Left ventricle myocardium inferior (tissue), 1 donor: Measurements from ENCODE around the gene SLC39A11. TPM values are rescaled to one million over a fixed set of nuclear protein-coding genes. Genes with fewer than 3 reads are reported as not detected.

ENCODE experiments used
- DNase-seq: peaks from one replicate; pipeline ENCODE4 v3.0.0-alpha.2; 2020
- H3K27ac ChIP-seq: fragments of 200-600 bp; replicated peaks from 2 replicates; pipeline ENCODE4 v1.8.0; 2021
- H3K27me3 ChIP-seq: fragments of 200-600 bp; 2 replicates; pipeline ENCODE4 v1.8.0; 2021; ENCODE audit warnings: low read depth
- H3K36me3 ChIP-seq: fragments of 200-600 bp; 2 replicates; pipeline ENCODE4 v1.8.0; 2021
- H3K4me1 ChIP-seq: fragments of 200-600 bp; 2 replicates; pipeline ENCODE4 v1.8.0; 2021
- H3K4me3 ChIP-seq: fragments of 200-600 bp; 2 replicates; pipeline ENCODE4 v1.8.0; 2021; ENCODE audit warnings: mild to moderate bottlenecking, moderate library complexity
- H3K9me3 ChIP-seq: fragments of 200-600 bp; replicated peaks from 2 replicates; pipeline ENCODE4 v1.8.0; 2021
- intact Hi-C: fragments of 100-400 bp; cut with micrococcal nuclease; formaldehyde crosslinking; loops from one replicate; pipeline ENCODE4 v1.11.0; 2022
- total RNA-seq: library from RNA; stranded (reverse); fragmentation: NEBNext Ultra II Directional; extraction: Animal tissue kit (Norgen Biotek cat#: 25700); gene quantifications from one replicate; pipeline ENCODE4 v1.2.1, GENCODE V29; 2021
- TF ChIP-seq, protein P1 (sequence below): fragments of 200-600 bp; IDR thresholded peaks from 2 replicates; pipeline ENCODE4 v1.8.0; 2021; ENCODE audit warnings: antibody characterized with exemption, mild to moderate bottlenecking, borderline replicate concordance
- donor health status: DM: no; HTN: yes; CAD: no; lungs with severe emphysema.

SLC39A11 gene
- total RNA-seq, 1 donor from 2014 or later: 6.4 TPM

DNA sequence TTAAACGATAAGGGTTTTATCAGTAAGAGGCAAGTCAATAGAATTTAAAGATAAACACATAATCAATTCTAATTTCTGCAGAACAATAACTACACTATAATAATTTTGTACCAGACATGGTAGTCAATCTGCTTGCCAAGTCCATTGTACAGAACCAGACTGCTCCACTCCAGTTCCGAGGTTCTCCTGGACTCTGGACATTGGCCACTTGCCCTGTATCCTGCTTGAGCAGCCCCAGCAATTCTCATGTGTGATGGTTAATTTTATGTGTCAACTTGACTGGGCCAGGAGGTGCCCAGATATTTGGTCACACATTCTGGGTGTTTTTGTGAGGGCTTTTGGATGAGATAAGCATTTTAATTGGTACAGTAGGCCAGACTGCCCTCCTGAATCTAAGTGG, 384.6 kb downstream of the SLC39A11 start:
- no peak overlapping the region for H3K27ac ChIP-seq
- H3K36me3 ChIP-seq: peaks cover 8% of the 10 kb centered on the region
- H3K4me3 ChIP-seq: no peak overlapping the region
- DNase-seq: no peak
- TF ChIP-seq, protein P1, sequence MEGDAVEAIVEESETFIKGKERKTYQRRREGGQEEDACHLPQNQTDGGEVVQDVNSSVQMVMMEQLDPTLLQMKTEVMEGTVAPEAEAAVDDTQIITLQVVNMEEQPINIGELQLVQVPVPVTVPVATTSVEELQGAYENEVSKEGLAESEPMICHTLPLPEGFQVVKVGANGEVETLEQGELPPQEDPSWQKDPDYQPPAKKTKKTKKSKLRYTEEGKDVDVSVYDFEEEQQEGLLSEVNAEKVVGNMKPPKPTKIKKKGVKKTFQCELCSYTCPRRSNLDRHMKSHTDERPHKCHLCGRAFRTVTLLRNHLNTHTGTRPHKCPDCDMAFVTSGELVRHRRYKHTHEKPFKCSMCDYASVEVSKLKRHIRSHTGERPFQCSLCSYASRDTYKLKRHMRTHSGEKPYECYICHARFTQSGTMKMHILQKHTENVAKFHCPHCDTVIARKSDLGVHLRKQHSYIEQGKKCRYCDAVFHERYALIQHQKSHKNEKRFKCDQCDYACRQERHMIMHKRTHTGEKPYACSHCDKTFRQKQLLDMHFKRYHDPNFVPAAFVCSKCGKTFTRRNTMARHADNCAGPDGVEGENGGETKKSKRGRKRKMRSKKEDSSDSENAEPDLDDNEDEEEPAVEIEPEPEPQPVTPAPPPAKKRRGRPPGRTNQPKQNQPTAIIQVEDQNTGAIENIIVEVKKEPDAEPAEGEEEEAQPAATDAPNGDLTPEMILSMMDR: no peak
- H3K9me3 ChIP-seq: peaks cover 29% of the 10 kb centered on the region
- no peaks in the 10 kb centered on the region for H3K27me3 ChIP-seq
- intact Hi-C loops: no loop called here
- no peaks in the 10 kb centered on the region for H3K4me1 ChIP-seq

DNA sequence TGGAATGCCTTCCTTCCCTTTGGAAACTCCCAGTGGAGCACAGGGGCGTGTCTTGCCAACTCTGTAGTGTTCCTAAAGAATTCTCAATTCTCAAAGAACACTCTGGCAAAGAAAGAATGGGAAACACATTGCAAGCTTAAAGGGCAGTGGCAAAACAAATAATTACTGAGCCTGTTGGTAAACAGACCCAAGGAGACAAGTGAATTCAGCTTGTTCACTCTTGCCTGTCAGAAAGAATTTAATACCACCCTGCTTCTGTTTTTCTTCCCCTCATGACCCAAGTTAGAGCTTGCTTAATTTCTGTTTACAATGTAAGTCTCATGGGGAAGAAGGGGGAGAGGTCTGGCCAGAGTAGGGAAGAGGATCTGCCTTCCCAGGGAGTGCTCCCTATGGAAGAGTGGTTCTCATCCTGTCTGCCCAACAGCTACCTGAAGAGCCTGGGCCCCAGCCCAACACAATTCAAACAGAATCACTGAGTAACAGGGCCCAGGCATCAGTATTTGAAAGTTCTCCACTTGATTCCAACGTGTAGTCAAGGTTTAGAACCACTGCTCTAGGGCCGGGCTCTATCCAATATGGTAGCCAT, 386.0 kb downstream of the SLC39A11 start:
- intact Hi-C loops: no loop called here
- no peaks in the 10 kb centered on the region for H3K27me3 ChIP-seq
- H3K36me3 ChIP-seq: peaks cover 8% of the 10 kb centered on the region
- H3K27ac ChIP-seq: no peak overlapping the region
- DNase-seq: no peak
- H3K9me3 ChIP-seq: peaks cover 25% of the 10 kb centered on the region
- TF ChIP-seq, protein P1: no peak
- H3K4me1 ChIP-seq: no peaks in the 10 kb centered on the region
- H3K4me3 ChIP-seq: no peak overlapping the region

DNA sequence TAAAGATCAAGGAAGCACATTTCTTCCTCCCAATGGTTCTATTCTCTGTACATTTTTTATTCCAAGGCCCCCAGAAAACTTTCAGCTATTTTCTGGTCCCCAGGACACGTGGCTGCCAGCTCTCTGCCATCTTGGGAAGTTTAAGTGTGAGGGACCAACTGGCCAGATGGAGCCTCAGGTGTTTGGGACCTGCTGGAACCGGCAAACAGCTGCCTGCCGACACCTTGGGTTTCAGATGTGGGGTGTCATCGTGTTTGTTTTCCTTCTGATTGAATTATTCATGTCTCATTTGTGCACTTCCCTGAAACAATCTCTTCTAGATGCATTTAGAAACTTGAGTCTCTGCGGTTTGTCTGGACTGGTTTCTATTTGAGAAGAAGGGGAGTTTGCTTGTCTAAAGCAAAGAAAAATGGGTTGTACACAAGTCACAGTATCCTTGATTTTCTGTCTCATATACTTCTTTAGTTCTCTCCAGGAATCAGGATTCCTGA, 386.5 kb downstream of the SLC39A11 start:
- Histone ChIP-seq H3K9me3 (peaks cover 19% of the 10 kb centered on the region), H3K27ac (no peak overlapping the region), H3K36me3 (peaks cover 8% of the 10 kb centered on the region), H3K4me1 (no peaks in the 10 kb centered on the region), H3K27me3 (no peaks in the 10 kb centered on the region), H3K4me3 (no peak overlapping the region)
- TF ChIP-seq, protein P1: no peak
- DNase-seq: no peak
- intact Hi-C loops: no loop called here

DNA sequence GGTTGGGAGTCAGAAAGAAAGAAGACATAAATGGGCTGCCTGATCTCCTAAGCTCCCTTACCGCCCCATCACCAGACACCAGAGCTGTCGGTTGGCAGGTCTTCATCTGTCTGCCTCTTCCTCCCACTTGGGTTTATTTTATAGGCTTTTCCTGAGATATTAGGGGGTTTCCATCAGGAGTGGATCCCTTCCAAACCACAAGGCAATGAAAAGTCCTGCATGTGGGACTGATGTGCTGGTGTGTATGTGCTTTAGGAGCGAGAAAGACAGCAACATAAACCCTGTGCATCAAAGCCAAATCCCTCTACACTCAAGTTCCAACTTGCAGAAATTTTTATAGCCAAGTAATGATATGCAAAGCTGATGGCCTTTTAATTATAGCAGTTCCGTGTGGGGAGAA, 389.5 kb downstream of the SLC39A11 start:
- Histone ChIP-seq H3K4me1 (no peaks in the 10 kb centered on the region), H3K27ac (no peak overlapping the region), H3K9me3 (peaks cover 4% of the 10 kb centered on the region), H3K4me3 (no peak overlapping the region), H3K27me3 (no peaks in the 10 kb centered on the region), H3K36me3 (peaks cover 4% of the 10 kb centered on the region)
- DNase-seq: no peak
- TF ChIP-seq, protein P1: no peak
- intact Hi-C loops: no loop called here

DNA sequence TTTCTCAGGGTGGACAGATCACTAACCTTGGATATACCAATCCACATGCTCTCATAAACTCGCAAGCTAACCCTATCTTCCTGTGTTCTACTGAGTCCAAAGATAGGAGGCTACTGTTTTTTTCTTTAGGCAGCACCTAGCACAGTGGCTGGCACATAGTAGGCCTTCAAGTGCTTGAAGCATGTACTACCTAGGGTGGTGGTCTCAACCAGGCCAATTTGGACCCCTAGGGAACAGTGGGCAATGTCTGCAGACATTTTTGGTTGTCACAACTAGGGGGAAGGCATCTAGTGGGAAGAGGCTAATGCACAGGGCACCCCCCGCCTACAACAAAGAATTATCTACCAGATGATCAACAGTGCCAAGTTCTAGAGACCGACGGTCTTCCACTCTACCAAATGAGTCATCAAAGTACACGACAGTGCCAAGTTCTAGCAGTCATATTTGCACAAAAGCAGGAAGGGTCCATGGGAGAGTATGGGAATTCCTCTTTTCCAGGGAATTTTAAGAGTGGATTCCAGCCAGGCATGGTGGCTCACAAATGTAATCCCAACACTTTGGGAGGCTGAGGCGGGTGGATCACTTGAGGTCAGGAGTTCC, 390.3 kb downstream of the SLC39A11 start:
- Histone ChIP-seq H3K4me3 (no peak overlapping the region), H3K27ac (no peak overlapping the region), H3K27me3 (no peaks in the 10 kb centered on the region), H3K4me1 (no peaks in the 10 kb centered on the region), H3K9me3 (no peaks in the 10 kb centered on the region), H3K36me3 (no peaks in the 10 kb centered on the region)
- DNase-seq: no peak
- TF ChIP-seq, protein P1: no peak
- intact Hi-C loops: no loop called here
